Rectal smooth muscle tissue (tissue), 1 donor: ENCODE data around the gene PIK3R6.

Source experiments
- H3K27ac ChIP-seq: one replicate; pipeline ENCODE4 v1.7.0; 2013; ENCODE audit warnings: low read depth, low read length, inconsistent platforms
- H3K27me3 ChIP-seq: one replicate; pipeline ENCODE4 v1.7.0; 2013; ENCODE audit warnings: low read length; ENCODE audit not compliant: control insufficient read depth, insufficient read depth
- H3K36me3 ChIP-seq: one replicate; pipeline ENCODE4 v1.7.0; 2013; ENCODE audit warnings: low read length; ENCODE audit not compliant: control insufficient read depth, insufficient read depth
- H3K4me1 ChIP-seq: one replicate; pipeline ENCODE4 v1.7.0; 2013; ENCODE audit warnings: low read length; ENCODE audit not compliant: control insufficient read depth, insufficient read depth
- H3K4me3 ChIP-seq: one replicate; pipeline ENCODE4 v1.7.0; 2013; ENCODE audit warnings: low read length
- H3K9ac ChIP-seq: one replicate; pipeline ENCODE4 v1.7.0; 2013; ENCODE audit warnings: low read length

PIK3R6 gene

GRCh38 chr17:8781776-8782175 is 85.7 kb downstream of the PIK3R6 start:
- H3K4me1 ChIP-seq: no peaks in the 10 kb centered on the region
- no peak overlapping the region for H3K9ac ChIP-seq
- H3K27ac ChIP-seq: no peak overlapping the region
- no peak overlapping the region for H3K4me3 ChIP-seq
- H3K27me3 ChIP-seq: no peaks in the 10 kb centered on the region
- H3K36me3 ChIP-seq: no peaks in the 10 kb centered on the region

GRCh38 chr17:8776881-8777280 is 90.6 kb downstream of the PIK3R6 start:
- Histone ChIP-seq H3K4me3 (no peak overlapping the region), H3K27ac (no peak overlapping the region), H3K4me1 (no peaks in the 10 kb centered on the region), H3K36me3 (no peaks in the 10 kb centered on the region), H3K9ac (no peak overlapping the region), H3K27me3 (no peaks in the 10 kb centered on the region)

- Histone ChIP-seq H3K27ac (no peak overlapping the region), H3K4me1 (no peaks in the 10 kb centered on the region), H3K36me3 (no peaks in the 10 kb centered on the region), H3K4me3 (no peak overlapping the region), H3K9ac (no peak overlapping the region), H3K27me3 (no peaks in the 10 kb centered on the region)
These were observed 91.2 kb downstream of the PIK3R6 start for GRCh38 chr17:8776248-8776647.

GRCh38 chr17:8766731-8767130 is 100.7 kb downstream of the PIK3R6 start:
- no peaks in the 10 kb centered on the region for H3K27me3 ChIP-seq
- H3K27ac ChIP-seq: no peak overlapping the region
- H3K9ac ChIP-seq: no peak overlapping the region
- H3K4me3 ChIP-seq: no peak overlapping the region
- no peaks in the 10 kb centered on the region for H3K36me3 ChIP-seq
- no peaks in the 10 kb centered on the region for H3K4me1 ChIP-seq

- H3K4me1 ChIP-seq: no peaks in the 10 kb centered on the region
- no peaks in the 10 kb centered on the region for H3K27me3 ChIP-seq
- no peak overlapping the region for H3K9ac ChIP-seq
- H3K4me3 ChIP-seq: no peak overlapping the region
- H3K36me3 ChIP-seq: no peaks in the 10 kb centered on the region
- H3K27ac ChIP-seq: no peak overlapping the region
These were observed 105.5 kb downstream of the PIK3R6 start for GRCh38 chr17:8762012-8762411.

- Histone ChIP-seq H3K4me1 (no peaks in the 10 kb centered on the region), H3K27ac (no peak within 1 kb of the TSS), H3K4me3 (no peak within 1 kb of the TSS), H3K36me3 (no peaks in the 10 kb centered on the region), H3K9ac (no peak within 1 kb of the TSS), H3K27me3 (no peaks in the 10 kb centered on the region)
These were observed 109.3 kb downstream of the PIK3R6 start, which contains the start of gene SPDYE4 for GRCh38 chr17:8758137-8758596. TSS of gene SPDYE4 (minus strand) at chr17:8758546. CDS start at chr17:8758382, 164 bp downstream.

- no peaks in the 10 kb centered on the region for H3K4me1 ChIP-seq
- no peaks in the 10 kb centered on the region for H3K36me3 ChIP-seq
- H3K27ac ChIP-seq: no peak overlapping the region
- H3K4me3 ChIP-seq: no peak overlapping the region
- no peaks in the 10 kb centered on the region for H3K27me3 ChIP-seq
- no peak overlapping the region for H3K9ac ChIP-seq
These were observed 110.3 kb downstream of the PIK3R6 start for GRCh38 chr17:8757189-8757588.

- H3K27me3 ChIP-seq: no peaks in the 10 kb centered on the region
These were observed 111.8 kb downstream of the PIK3R6 start for GRCh38 chr17:8755590-8756255.

GRCh38 chr17:8754890-8755289 is 112.6 kb downstream of the PIK3R6 start:
- H3K27me3 ChIP-seq: no peaks in the 10 kb centered on the region
- H3K9ac ChIP-seq: no peak overlapping the region
- H3K4me3 ChIP-seq: no peak overlapping the region
- H3K4me1 ChIP-seq: no peaks in the 10 kb centered on the region
- no peak overlapping the region for H3K27ac ChIP-seq
- no peaks in the 10 kb centered on the region for H3K36me3 ChIP-seq

More at GRCh38 chr17:8755590-8756255, 111.8 kb downstream of the PIK3R6 start:
- Histone ChIP-seq H3K4me1 (no peaks in the 10 kb centered on the region), H3K9ac (no peak overlapping the region), H3K4me3 (no peak overlapping the region), H3K27ac (no peak overlapping the region), H3K36me3 (no peaks in the 10 kb centered on the region)

- no peak overlapping the region for H3K4me3 ChIP-seq
- no peaks in the 10 kb centered on the region for H3K4me1 ChIP-seq
- no peak overlapping the region for H3K27ac ChIP-seq
- no peaks in the 10 kb centered on the region for H3K27me3 ChIP-seq
- H3K36me3 ChIP-seq: no peaks in the 10 kb centered on the region
- H3K9ac ChIP-seq: no peak overlapping the region
These were observed 113.5 kb downstream of the PIK3R6 start for GRCh38 chr17:8753976-8754440.

- no peaks in the 10 kb centered on the region for H3K36me3 ChIP-seq
- H3K27ac ChIP-seq: no peak overlapping the region
- no peak overlapping the region for H3K9ac ChIP-seq
- no peak overlapping the region for H3K4me3 ChIP-seq
- no peaks in the 10 kb centered on the region for H3K4me1 ChIP-seq
- no peaks in the 10 kb centered on the region for H3K27me3 ChIP-seq
These were observed 114.1 kb downstream of the PIK3R6 start for GRCh38 chr17:8753136-8753975.
